Erythroblast (primary cell): Measurements from ENCODE around the gene EIF3A.

Experiments
- GATA1 ChIP-seq: IDR thresholded peaks from 2 replicates; pipeline ENCODE4 v1.6.1; 2011; ENCODE audit warnings: low read depth, mild to moderate bottlenecking, control low read depth, low read length, moderate library complexity
- POLR2A ChIP-seq: IDR thresholded peaks from 2 replicates; pipeline ENCODE4 v1.6.1; 2011; ENCODE audit warnings: mild to moderate bottlenecking, low read length

DNA sequence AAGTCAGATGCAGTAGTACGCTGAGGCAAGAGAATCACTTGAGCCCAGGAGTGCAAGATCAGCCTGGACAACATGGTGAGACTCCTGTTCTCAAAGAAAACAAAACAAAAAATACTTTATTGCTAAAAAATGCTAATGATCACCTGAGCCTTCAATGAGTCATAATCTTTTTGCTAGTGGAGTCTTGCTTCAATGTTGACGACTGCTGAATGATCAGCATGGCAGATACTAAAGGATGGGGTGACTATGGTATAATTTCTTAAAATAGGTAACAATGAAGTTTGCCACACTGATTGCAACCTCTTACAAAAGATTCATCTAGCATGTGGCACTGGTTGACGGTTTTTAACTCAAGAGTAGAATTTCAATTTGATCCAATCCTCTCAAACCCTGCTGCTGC, 28.8 kb downstream of the EIF3A start:
- TF ChIP-seq POLR2A (no peak), GATA1 (no peak)
